ENCODE results near the gene PIK3R1. TPM values are rescaled to one million over a fixed set of nuclear protein-coding genes. Genes with fewer than 3 reads are reported as not detected.

PIK3R1 gene
- total and polyA plus RNA-seq, 2 of the 4 experiments (the other 2 are of a cell fraction), result 2.4 to 9.3 TPM

DNA sequence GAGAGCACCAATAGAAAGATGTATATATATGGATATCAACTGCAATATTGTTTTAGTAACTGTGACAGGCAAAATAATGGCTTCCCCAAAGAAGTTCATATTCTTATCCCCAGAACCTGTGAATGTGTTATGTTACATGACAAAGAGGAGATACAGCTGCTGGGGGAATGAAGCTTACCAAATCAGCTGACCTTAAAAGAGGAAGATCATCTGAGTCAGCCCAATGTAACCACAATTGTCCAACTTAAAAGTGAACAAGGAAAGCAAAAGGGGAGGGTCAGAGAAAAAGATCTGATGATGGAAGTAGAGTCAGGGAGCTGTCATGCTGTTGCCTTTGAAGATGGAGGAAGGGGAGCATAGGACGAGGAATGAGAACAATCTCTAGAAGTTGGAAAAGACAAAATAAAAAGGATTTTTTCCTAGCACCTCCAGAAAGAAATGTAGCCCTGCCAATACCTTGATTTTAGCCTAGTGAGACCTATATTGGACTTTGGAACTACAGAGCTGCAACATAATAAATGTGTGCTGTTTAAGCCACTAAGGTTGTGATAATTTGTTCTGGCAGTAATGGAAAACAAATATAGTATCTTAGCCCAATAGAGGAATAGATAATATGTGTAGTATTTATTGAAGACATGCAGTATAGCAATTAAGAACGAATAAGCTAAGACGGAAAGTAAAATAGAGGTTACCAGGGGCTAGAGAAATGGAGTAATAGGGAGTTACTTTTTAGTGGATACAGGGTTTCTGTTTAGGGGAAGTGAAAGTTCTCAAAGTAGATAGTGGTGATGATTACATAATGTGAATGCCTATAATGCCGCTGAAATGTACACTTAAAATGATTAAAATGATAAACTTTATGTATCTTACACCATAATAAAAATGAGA, 115.9 kb downstream of the PIK3R1 start:
- no peak overlapping the region for H2BK120ac ChIP-seq (ENCODE audit: low read depth, low read length)
- TF ChIP-seq, protein P1, sequence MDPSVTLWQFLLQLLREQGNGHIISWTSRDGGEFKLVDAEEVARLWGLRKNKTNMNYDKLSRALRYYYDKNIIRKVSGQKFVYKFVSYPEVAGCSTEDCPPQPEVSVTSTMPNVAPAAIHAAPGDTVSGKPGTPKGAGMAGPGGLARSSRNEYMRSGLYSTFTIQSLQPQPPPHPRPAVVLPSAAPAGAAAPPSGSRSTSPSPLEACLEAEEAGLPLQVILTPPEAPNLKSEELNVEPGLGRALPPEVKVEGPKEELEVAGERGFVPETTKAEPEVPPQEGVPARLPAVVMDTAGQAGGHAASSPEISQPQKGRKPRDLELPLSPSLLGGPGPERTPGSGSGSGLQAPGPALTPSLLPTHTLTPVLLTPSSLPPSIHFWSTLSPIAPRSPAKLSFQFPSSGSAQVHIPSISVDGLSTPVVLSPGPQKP (IDR thresholded peaks at IDR 0.05; ENCODE audit: borderline replicate concordance, low read depth, low read length), result no peak
- TF ChIP-seq MXI1 (IDR thresholded peaks at IDR 0.05; ENCODE audit: borderline replicate concordance, low read depth, low read length), result no peak
- no peak for TF ChIP-seq RAD21 (IDR thresholded peaks at IDR 0.05; ENCODE audit: low read length)
- no peak for TF ChIP-seq FOS (IDR thresholded peaks at IDR 0.05; ENCODE audit: low read depth, low read length)
- TF ChIP-seq CHD1 (IDR thresholded peaks at IDR 0.05; ENCODE audit: low read depth, low read length), result no peak
- no peak for TF ChIP-seq POLR2A (IDR thresholded peaks at IDR 0.05; ENCODE audit: low read depth, low read length)
- no peak for TF ChIP-seq NFE2L2 (IDR thresholded peaks at IDR 0.05; ENCODE audit: low read depth, low read length)
- TF ChIP-seq USF2 (IDR thresholded peaks at IDR 0.05; ENCODE audit: low read depth, low read length), result no peak
- no peak for TF ChIP-seq MAZ (IDR thresholded peaks at IDR 0.05; ENCODE audit: borderline replicate concordance, low read depth, low read length)
- TF ChIP-seq CEBPB (IDR thresholded peaks at IDR 0.05; ENCODE audit: low read depth, low read length), result no peak
- no peak for TF ChIP-seq RFX5 (IDR thresholded peaks at IDR 0.05; ENCODE audit: low read depth, low read length)
- no peak for TF ChIP-seq BHLHE40 (IDR thresholded peaks at IDR 0.05; ENCODE audit: low read depth, low read length)
- no peak for TF ChIP-seq SMC3 (IDR thresholded peaks at IDR 0.05; ENCODE audit: low read depth, low read length)
- TF ChIP-seq MAFK (IDR thresholded peaks at IDR 0.05; ENCODE audit: low read depth, low read length), result no peak
- TF ChIP-seq RCOR1 (IDR thresholded peaks at IDR 0.05; ENCODE audit: insufficient replicate concordance, low read length), result no peak

More for the DNA sequence above, 115.9 kb downstream of the PIK3R1 start:
- H4K8ac ChIP-seq (ENCODE audit: low read depth in 2 of 2, low read length in 2 of 2), result no peak overlapping the region
- DNase-seq, result peak; percentile 80
- dilution Hi-C loops (cut with HindIII; ENCODE audit: low sequenced_read_pairs, unreplicated experiment) (no loop called here), intact Hi-C loops (cut with micrococcal nuclease) (no loop called here), in situ Hi-C loops (cut with MboI; ENCODE audit: low sequenced_read_pairs) (no loop called here)
- H2BK5ac ChIP-seq (ENCODE audit: low read depth, low read length, poor library complexity, severe bottlenecking), result no peak overlapping the region
- H3K4me3 ChIP-seq (ENCODE audit: insufficient read depth, low read depth, low read length), result no peak overlapping the region
- H3K9me3 ChIP-seq (ENCODE audit: control insufficient read depth, insufficient read depth, low read length), result no peaks in the 10 kb centered on the region
- H3K14ac ChIP-seq (replicated peaks; ENCODE audit: low read depth, low read length), result no peak overlapping the region
- no peak overlapping the region for H3K23ac ChIP-seq (ENCODE audit: low read depth, low read length)
- H3K9ac ChIP-seq (ENCODE audit: low read depth, low read length), result no peak overlapping the region
- peak; percentile 34 for ATAC-seq (ENCODE audit: low read depth)
- H3K4me1 ChIP-seq (ENCODE audit: control insufficient read depth, insufficient read depth, low read length), result peaks cover 5% of the 10 kb centered on the region
- no peak overlapping the region for H2BK15ac ChIP-seq (ENCODE audit: low read depth, low read length)
- H4K91ac ChIP-seq (ENCODE audit: insufficient read depth, low read depth, low read length), result no peak overlapping the region
- H3K56ac ChIP-seq (ENCODE audit: extremely low read depth, insufficient read depth, low read length), result no peak overlapping the region
- H4K5ac ChIP-seq (ENCODE audit: low read depth, low read length), result no peak overlapping the region
- ChIA-PET POLR2A (ENCODE audit: unreplicated experiment) (no interaction called here), CTCF (interaction anchor here (0.5 kb wide), 1 partner anchor 141 kb away, joined by 3 read pairs; no protein-coding TSS in a partner anchor)
- no peaks in the 10 kb centered on the region for H3K79me1 ChIP-seq (ENCODE audit: low read depth in 1 of 2, low read length in 2 of 2)
- BruUV-seq (replicated peaks), result no TSS peak
- no peaks in the 10 kb centered on the region; the same call in 1 of the 2 replicates for H3K27me3 ChIP-seq (ENCODE audit: control insufficient read depth, insufficient read depth, low read length)
- no peak overlapping the region for H3K4me2 ChIP-seq (ENCODE audit: low read depth, low read length)
- H4K20me1 ChIP-seq (ENCODE audit: insufficient read depth, low read length), result no peaks in the 10 kb centered on the region
- no peak overlapping the region for H2AK5ac ChIP-seq (ENCODE audit: low read depth, low read length)
- no peak overlapping the region for H3K27ac ChIP-seq (ENCODE audit: insufficient read depth, low read length)
- H3K18ac ChIP-seq (ENCODE audit: low read depth, low read length), result no peak overlapping the region
- H2BK20ac ChIP-seq (ENCODE audit: low read depth, low read length), result no peak overlapping the region
- peaks cover 8% of the 10 kb centered on the region for H3K9me1 ChIP-seq (ENCODE audit: insufficient read depth, low read length)
- H3K4ac ChIP-seq (ENCODE audit: low read depth, low read length), result no peak overlapping the region
- 79% methylated on average over 2 of the region's 4 CpGs; no CpG with 5 or more reads in 1 of the 2 experiments for WGBS, 2 experiments (ENCODE audit: extremely low coverage in 2 of 2, insufficient read length in 1 of 2)
- no peak overlapping the region for H2AK9ac ChIP-seq (replicated peaks; ENCODE audit: low read depth, low read length, poor library complexity)
- H3K36me3 ChIP-seq (ENCODE audit: control insufficient read depth, insufficient read depth, low read length), result no peaks in the 10 kb centered on the region
- no peak overlapping the region for H2AFZ ChIP-seq (replicated peaks; ENCODE audit: low read length, poor library complexity)
